T-cell (primary cell): ENCODE results near the gene SMURF2. TPM values are rescaled to one million over a fixed set of nuclear protein-coding genes. Genes with fewer than 3 reads are reported as not detected.
A peak's percentile ranks its signal among the peaks of the same experiment; 100 is the strongest.
"Not testable (repeated sequence)": the region's sequence is repeated elsewhere in the genome, so short reads cannot be mapped to it uniquely, and the experiment has no call there.

ENCODE experiments used
- ATAC-seq, 4 experiments: fragments of 200-7000 bp in 3 of 4; fragments of 150-1000 bp in 1 of 4; cut with Tn5 transposase; replicated peaks in 1 of 4; 1 replicate in 3 of 4; 2 replicates in 1 of 4; pipeline ENCODE4 v1.10.0; 2021; ENCODE audit warnings: moderate library complexity in 3 of 4, mild to moderate bottlenecking in 2 of 4, moderate number of reproducible peaks in 1 of 4
- CTCF ChIA-PET, 2 donors: fragments of 300-600 bp; sonication (Branson Sonifier 250); formaldehyde crosslinking; loops; one replicate each; lab custom pipeline; 2022; ENCODE audit warnings: antibody characterized with exemption in 2 of 2; lab: Charles Lee
- POLR2A ChIA-PET, 2 donors: fragments of 300-600 bp; sonication (Branson Sonifier 250); formaldehyde crosslinking; loops; one replicate each; lab custom pipeline; 2022; ENCODE audit warnings: antibody characterized with exemption in 2 of 2; lab: Charles Lee
- DNase-seq, 35 experiments: peaks; one replicate each; pipeline versions ENCODE4 v3.0.0 to v3.0.0-alpha.2; 2013 to 2023
- H3K27ac ChIP-seq: one replicate; pipeline ENCODE4 v1.5.1; 2013; ENCODE audit warnings: low read length
- H3K27me3 ChIP-seq, 2 experiments: replicated peaks in 1 of 2; 1 replicate in 1 of 2; 2 replicates in 1 of 2; pipeline versions ENCODE4 v1.6.1 to v1.7.0; 2013; ENCODE audit warnings: low read length in 1 of 2, mixed read lengths in 1 of 2; ENCODE audit not compliant: control insufficient read depth in 2 of 2, insufficient read depth in 2 of 2; ENCODE audit errors: extremely low read depth in 1 of 2
- H3K36me3 ChIP-seq, 2 donors: 1 replicate in 1 of 2; 2 replicates in 1 of 2; pipeline versions ENCODE4 v1.6.1 to v1.7.0; 2013; ENCODE audit warnings: low read length in 1 of 2; ENCODE audit not compliant: control insufficient read depth in 2 of 2, insufficient read depth in 1 of 2; ENCODE audit errors: extremely low read depth in 1 of 2
- H3K4me1 ChIP-seq, 2 experiments: 1 replicate in 1 of 2; 2 replicates in 1 of 2; pipeline versions ENCODE4 v1.6.1 to v1.7.0; 2013; ENCODE audit warnings: low read length in 2 of 2, mixed read lengths in 1 of 2; ENCODE audit not compliant: insufficient read depth in 2 of 2, control insufficient read depth in 1 of 2; ENCODE audit errors: extremely low read depth in 1 of 2
- H3K4me3 ChIP-seq, 2 donors: 1 replicate in 1 of 2; 2 replicates in 1 of 2; pipeline versions ENCODE4 v1.5.1 to v1.7.0; 2013; ENCODE audit warnings: mild to moderate bottlenecking in 2 of 2, low read length in 1 of 2, moderate library complexity in 1 of 2; ENCODE audit not compliant: control insufficient read depth in 1 of 2; ENCODE audit errors: extremely low read depth in 1 of 2
- H3K9me3 ChIP-seq: 2 replicates; pipeline ENCODE4 v1.7.0; 2013
- H3K27ac Mint-ChIP-seq, 2 donors: one replicate each; pipeline ENCODE4 v1.8.0; 2020 to 2021; ENCODE audit warnings: mild to moderate bottlenecking in 2 of 2, mixed read lengths in 2 of 2
- H3K27me3 Mint-ChIP-seq, 2 donors: one replicate each; pipeline ENCODE4 v1.8.0; 2021 to 2022; ENCODE audit warnings: mixed read lengths in 2 of 2
- H3K36me3 Mint-ChIP-seq: one replicate; pipeline ENCODE4 v1.8.0; 2021; ENCODE audit warnings: mixed read lengths
- H3K4me1 Mint-ChIP-seq, 3 donors: one replicate each; pipeline ENCODE4 v1.8.0; 2020 to 2022; ENCODE audit warnings: mixed read lengths in 3 of 3, mild to moderate bottlenecking in 1 of 3
- H3K4me3 Mint-ChIP-seq, 3 donors: one replicate each; pipeline ENCODE4 v1.8.0; 2020 to 2022; ENCODE audit warnings: mild to moderate bottlenecking in 3 of 3, mixed read lengths in 3 of 3, moderate library complexity in 3 of 3
- H3K9me3 Mint-ChIP-seq, 3 donors: one replicate each; pipeline ENCODE4 v1.8.0; 2020 to 2022; ENCODE audit warnings: mixed read lengths in 3 of 3
- WGBS: methylation state at CpG from one replicate; pipeline ENCODE4 v1.1.5; 2013; ENCODE audit warnings: missing lambda C conversion rate; ENCODE audit not compliant: insufficient coverage; 5-methylcytosine and 5-hydroxymethylcytosine counted together
- total RNA-seq, 35 experiments: library from RNA in 6 of 35; stranded (reverse) in 6 of 35; fragments of 120-200 nt in 1 of 35; gene quantifications; one replicate each; pipeline versions ENCODE4 v1.2.1 to v1.2.4 and lab custom pipeline; 2013 to 2026

Gene SMURF2
- total RNA-seq, 5 donors from 2014 or later (not counting 1 experiment from before 2014, with no cell fraction given): 27.4 to 36.6 (median 34.8) TPM

GRCh38 chr17:64661726-64661975, 456 bp downstream of the SMURF2 start:
- peaks cover 15 to 19% of the 10 kb centered on the region in 2 experiments for H3K4me1 ChIP-seq
- Mint-ChIP-seq H3K4me3 (peak overlapping the region; percentile 97 to 98 (median 97)), H3K36me3 (peaks cover 3% of the 10 kb centered on the region), H3K27me3 (no peaks in the 10 kb centered on the region), H3K27ac (peak overlapping the region; percentile 89 to 93), H3K9me3 (no peaks in the 10 kb centered on the region), H3K4me1 (peaks cover 40 to 44% (median 43%) of the 10 kb centered on the region in 3 donors)
- DNase-seq (no peak), ATAC-seq (peak in 2 of 4 experiments; percentile 38 to 46)
- peak overlapping the region; percentile 51 for H3K27ac ChIP-seq
- H3K36me3 ChIP-seq: no peaks in the 10 kb centered on the region
- no peaks in the 10 kb centered on the region for H3K9me3 ChIP-seq
- no peaks in the 10 kb centered on the region for H3K27me3 ChIP-seq
- WGBS: 0% methylated on average over 24 of the region's 32 CpGs
- ChIA-PET POLR2A (interaction anchor here in 1 of 2 donors (0.6 to 0.7 kb wide), 2 partner anchors 10 to 541 kb away, joined by 3 read pairs; no protein-coding TSS in a partner anchor), CTCF (interaction anchor here in 1 of 2 donors (1.0 kb wide), 1 partner anchor 13 kb away, joined by 3 read pairs; no protein-coding TSS in a partner anchor)
- peak overlapping the region; percentile 65 to 73 for H3K4me3 ChIP-seq

DNA sequence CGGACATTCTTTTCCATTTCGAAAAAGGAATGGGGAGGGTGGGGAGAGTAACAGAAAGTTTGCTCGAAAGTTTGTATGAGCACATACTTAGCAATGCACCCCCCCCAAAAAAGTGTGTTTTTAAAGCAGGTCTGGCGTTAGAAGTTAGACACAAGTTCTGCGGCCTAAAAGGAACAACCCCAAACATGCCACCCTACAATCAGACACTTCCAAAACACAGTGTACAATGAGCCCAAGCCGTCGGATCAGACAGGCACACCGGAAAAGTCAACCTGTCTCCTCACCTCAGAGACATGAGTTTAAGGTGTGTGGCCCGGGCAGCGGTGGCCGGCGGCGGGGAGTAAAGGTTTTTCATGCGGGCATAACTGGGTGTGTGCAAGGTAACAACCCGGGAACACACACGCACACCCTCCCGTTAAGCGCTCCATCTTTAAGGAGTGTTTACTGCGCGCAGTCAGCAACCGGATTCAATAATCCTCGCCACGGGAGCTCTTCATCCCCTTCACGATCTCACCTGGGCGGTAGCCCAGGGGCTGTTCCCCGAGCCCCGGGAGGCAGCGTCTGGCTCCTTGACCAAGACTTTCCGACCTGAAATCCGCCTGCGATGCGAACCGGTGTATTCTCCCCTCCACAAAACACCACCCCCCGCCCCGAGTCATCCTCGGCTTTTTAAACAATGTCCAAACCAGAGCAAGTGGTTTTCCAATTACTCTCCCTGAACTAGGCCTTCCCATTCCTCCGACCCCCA, 955 bp downstream of the SMURF2 start:
- DNase-seq (peak in 19 of 35 experiments; percentile 4 to 41 (median 17)), ATAC-seq (peak; percentile 7 to 18 (median 11))
- H3K9me3 ChIP-seq, H3K27me3 Mint-ChIP-seq, H3K9me3 Mint-ChIP-seq, H3K36me3 Mint-ChIP-seq, H3K36me3 ChIP-seq, H3K27me3 ChIP-seq: not testable (repeated sequence)
- Mint-ChIP-seq H3K4me3 (peak overlapping the region; percentile 97 to 98 (median 97)), H3K4me1 (peaks cover 42 to 47% (median 47%) of the 10 kb centered on the region in 3 donors), H3K27ac (peak overlapping the region; percentile 89 to 93)
- Histone ChIP-seq H3K27ac (peak overlapping the region; percentile 51), H3K4me3 (peak overlapping the region; percentile 65 to 73), H3K4me1 (peaks cover 15 to 19% of the 10 kb centered on the region in 2 experiments)
- ChIA-PET CTCF (interaction anchor here in 1 of 2 donors (1.0 kb wide), 1 partner anchor 12 kb away, joined by 3 read pairs; no protein-coding TSS in a partner anchor), POLR2A (interaction anchor here in 1 of 2 donors (0.6 to 0.7 kb wide), 2 partner anchors 9 to 540 kb away, joined by 3 read pairs; no protein-coding TSS in a partner anchor)
- 0% methylated on average over 17 of the region's 37 CpGs for WGBS

GRCh38 chr17:64660195-64660977, 1.7 kb downstream of the SMURF2 start:
- no CpG with 5 or more reads among the region's 11 CpGs for WGBS
- Histone ChIP-seq H3K4me1 (peaks cover 15 to 19% of the 10 kb centered on the region in 2 experiments), H3K27ac (peak overlapping the region; percentile 18), H3K4me3 (peak overlapping the region; percentile 65 to 73)
- H3K27me3 Mint-ChIP-seq, H3K9me3 Mint-ChIP-seq, POLR2A ChIA-PET, H3K36me3 ChIP-seq, H3K27me3 ChIP-seq, H3K36me3 Mint-ChIP-seq, H3K9me3 ChIP-seq, ATAC-seq: not testable (repeated sequence)
- H3K27ac Mint-ChIP-seq: peak overlapping the region; percentile 89 to 93
- H3K4me3 Mint-ChIP-seq: peak overlapping the region; percentile 97 to 98 (median 97)
- CTCF ChIA-PET: interaction anchor here in 1 of 2 donors (1.2 kb wide), 1 partner anchor 18 kb away, joined by 5 read pairs; no protein-coding TSS in a partner anchor
- peak in 1 of 35 experiments; percentile 33 for DNase-seq
- H3K4me1 Mint-ChIP-seq: peaks cover 49 to 51% (median 51%) of the 10 kb centered on the region in 3 donors

DNA sequence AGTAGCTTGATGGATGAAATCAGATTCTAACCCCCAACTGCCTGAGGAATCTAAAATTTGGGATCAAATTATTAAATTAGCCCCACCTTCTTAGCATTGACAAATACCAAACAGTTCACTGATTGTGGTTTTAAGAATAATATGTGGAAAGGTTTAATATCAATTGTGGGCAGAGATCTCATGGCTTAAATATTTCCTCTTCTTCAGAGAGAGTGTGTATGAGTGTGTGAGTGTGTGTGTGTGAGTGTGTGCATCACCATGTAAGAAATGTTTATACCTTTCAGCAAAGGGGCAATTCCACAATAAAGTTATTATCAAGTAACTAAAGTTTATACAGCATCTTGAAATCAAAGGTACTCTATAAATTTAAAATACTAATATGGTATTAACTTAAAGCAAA, 3.2 kb downstream of the SMURF2 start:
- H3K27ac Mint-ChIP-seq: peak overlapping the region; percentile 9 to 36
- peak overlapping the region; percentile 10 to 56 (median 42) for H3K4me3 Mint-ChIP-seq
- H3K4me3 ChIP-seq: no peak overlapping the region
- H3K36me3 Mint-ChIP-seq: peaks cover 6% of the 10 kb centered on the region
- H3K36me3 ChIP-seq: no peaks in the 10 kb centered on the region
- H3K4me1 ChIP-seq: peaks cover 15 to 23% of the 10 kb centered on the region in 2 experiments
- no peaks in the 10 kb centered on the region for H3K27me3 Mint-ChIP-seq
- H3K9me3 ChIP-seq: no peaks in the 10 kb centered on the region
- POLR2A ChIA-PET: interaction anchor here in 1 of 2 donors (0.5 kb wide), 1 partner anchor 7 kb away, joined by 3 read pairs; no protein-coding TSS in a partner anchor
- ATAC-seq (no peak), DNase-seq (peak in 1 of 35 experiments; percentile 27)
- H3K4me1 Mint-ChIP-seq: peaks cover 50 to 53% (median 51%) of the 10 kb centered on the region in 3 donors
- CTCF ChIA-PET: interaction anchor here in 1 of 2 donors (0.6 kb wide), 1 partner anchor 32 kb away, joined by 3 read pairs; no protein-coding TSS in a partner anchor
- peaks cover 0 to 5% (median 0%) of the 10 kb centered on the region in 3 donors for H3K9me3 Mint-ChIP-seq
- H3K27me3 ChIP-seq: no peaks in the 10 kb centered on the region
- no peak overlapping the region for H3K27ac ChIP-seq

GRCh38 chr17:64657610-64658125, 4.4 kb downstream of the SMURF2 start:
- no peak for ATAC-seq
- CTCF ChIA-PET: interaction anchor here in 1 of 2 donors (0.7 kb wide), 1 partner anchor 463 kb away, joined by 4 read pairs; no protein-coding TSS in a partner anchor
- H3K9me3 Mint-ChIP-seq: peaks cover 0 to 5% (median 0%) of the 10 kb centered on the region in 3 donors
- H3K36me3 Mint-ChIP-seq: peaks cover 10% of the 10 kb centered on the region
- no peaks in the 10 kb centered on the region for H3K27me3 ChIP-seq
- POLR2A ChIA-PET: interaction anchor here in 1 of 2 donors (0.7 kb wide), 1 partner anchor 814 kb away, joined by 4 read pairs; no protein-coding TSS in a partner anchor
- DNase-seq: no peak
- H3K27me3 Mint-ChIP-seq: no peaks in the 10 kb centered on the region
- no peak overlapping the region for H3K27ac ChIP-seq
- WGBS: 71% methylated on average over 1 of the region's 6 CpGs
- peaks cover 62 to 63% (median 62%) of the 10 kb centered on the region in 3 donors for H3K4me1 Mint-ChIP-seq
- H3K4me3 Mint-ChIP-seq: peak overlapping the region in 1 of 3 donors; percentile 45
- peak overlapping the region; percentile 25 to 61 for H3K27ac Mint-ChIP-seq
- no peaks in the 10 kb centered on the region for H3K36me3 ChIP-seq
- no peak overlapping the region for H3K4me3 ChIP-seq
- H3K9me3 ChIP-seq: no peaks in the 10 kb centered on the region
- H3K4me1 ChIP-seq: peaks cover 15 to 18% of the 10 kb centered on the region in 2 experiments
